Measurements from ENCODE around the gene KRT85.

GRCh38 chr12:52356762-52357580 is 10.3 kb downstream of the KRT85 start:
- TF ChIP-seq POLR2A (IDR thresholded peaks at IDR 0.05; ENCODE audit: low read depth, low read length) (no peak), POLR2AphosphoS5 (IDR thresholded peaks at IDR 0.05; ENCODE audit: low read depth, low read length) (no peak)
